Naive thymus-derived CD4-positive, alpha-beta T cell (primary cell): ENCODE data around the gene LAMB1. TPM values are rescaled to one million over a fixed set of nuclear protein-coding genes. Genes with fewer than 3 reads are reported as not detected.
A peak's percentile ranks its signal among the peaks of the same experiment; 100 is the strongest.

ENCODE experiments used
- ATAC-seq: fragments of 150-1000 bp; cut with Tn5 transposase; 2 replicates; pipeline ENCODE4 v1.10.0; 2021; ENCODE audit warnings: mild to moderate bottlenecking, moderate library complexity
- CTCF ChIA-PET: fragments of 350-600 bp; sonication (Branson Sonifier 250); formaldehyde crosslinking; loops from one replicate; lab custom pipeline; 2021; ENCODE audit warnings: antibody characterized with exemption; lab: Charles Lee
- POLR2A ChIA-PET: fragments of 350-600 bp; sonication (Branson Sonifier 250); formaldehyde crosslinking; loops from one replicate; lab custom pipeline; 2021; ENCODE audit warnings: antibody characterized with exemption, inconsistent platforms; lab: Charles Lee
- DNase-seq, 9 donors: peaks; one replicate each; pipeline versions ENCODE4 v3.0.0 to v3.0.0-alpha.2; 2020 to 2022; ENCODE audit warnings: mixed read lengths in 1 of 9
- H3K27ac ChIP-seq: one replicate; pipeline ENCODE4 v1.7.0; 2013; ENCODE audit warnings: mild to moderate bottlenecking, low read depth, low read length, moderate library complexity
- H3K27me3 ChIP-seq, 2 donors: one replicate each; pipeline ENCODE4 v1.7.0; 2013; ENCODE audit warnings: low read length in 2 of 2, mild to moderate bottlenecking in 2 of 2, moderate library complexity in 2 of 2; ENCODE audit not compliant: control insufficient read depth in 2 of 2, insufficient read depth in 2 of 2
- H3K36me3 ChIP-seq, 3 experiments: 1 replicate in 2 of 3; 2 replicates in 1 of 3; pipeline ENCODE4 v1.7.0; 2013; ENCODE audit warnings: low read length in 3 of 3, mild to moderate bottlenecking in 3 of 3, moderate library complexity in 1 of 3; ENCODE audit not compliant: insufficient read depth in 3 of 3, control insufficient read depth in 2 of 3
- H3K4me1 ChIP-seq, 2 donors: one replicate each; pipeline ENCODE4 v1.7.0; 2013; ENCODE audit warnings: low read length in 2 of 2, mild to moderate bottlenecking in 2 of 2, moderate library complexity in 1 of 2; ENCODE audit not compliant: control insufficient read depth in 2 of 2, insufficient read depth in 2 of 2
- H3K4me3 ChIP-seq: 2 replicates; pipeline ENCODE4 v1.7.0; 2013; ENCODE audit warnings: mild to moderate bottlenecking, low read length
- H3K9me3 ChIP-seq, 3 experiments: 1 replicate in 2 of 3; 2 replicates in 1 of 3; pipeline ENCODE4 v1.7.0; 2013; ENCODE audit warnings: low read length in 3 of 3; ENCODE audit not compliant: control insufficient read depth in 2 of 3
- H3K27ac Mint-ChIP-seq, 9 donors: one replicate each; pipeline ENCODE4 v1.8.0; 2020 to 2022; ENCODE audit warnings: mixed read lengths in 9 of 9, mild to moderate bottlenecking in 8 of 9, moderate library complexity in 5 of 9, inconsistent platforms in 2 of 9
- H3K27me3 Mint-ChIP-seq, 5 donors: one replicate each; pipeline ENCODE4 v1.8.0; 2021 to 2022; ENCODE audit warnings: mixed read lengths in 5 of 5, mild to moderate bottlenecking in 1 of 5
- H3K36me3 Mint-ChIP-seq, 5 donors: one replicate each; pipeline ENCODE4 v1.8.0; 2020 to 2022; ENCODE audit warnings: mixed read lengths in 5 of 5, mild to moderate bottlenecking in 3 of 5, inconsistent platforms in 1 of 5
- H3K4me1 Mint-ChIP-seq, 7 donors: one replicate each; pipeline ENCODE4 v1.8.0; 2020 to 2022; ENCODE audit warnings: mixed read lengths in 7 of 7, mild to moderate bottlenecking in 3 of 7, inconsistent platforms in 1 of 7
- H3K4me3 Mint-ChIP-seq, 10 donors: one replicate each; pipeline ENCODE4 v1.8.0; 2020 to 2022; ENCODE audit warnings: mild to moderate bottlenecking in 10 of 10, mixed read lengths in 10 of 10, moderate library complexity in 6 of 10, inconsistent platforms in 2 of 10
- H3K9me3 Mint-ChIP-seq, 11 donors: one replicate each; pipeline ENCODE4 v1.8.0; 2020 to 2022; ENCODE audit warnings: mixed read lengths in 11 of 11, mild to moderate bottlenecking in 4 of 11, inconsistent platforms in 1 of 11, moderate library complexity in 1 of 11
- intact Hi-C, 2 donors: fragments of 100-400 bp; cut with micrococcal nuclease; formaldehyde crosslinking; loops; one replicate each; pipeline ENCODE4 v1.15.1; 2023
- polyA plus RNA-seq, 2 donors: library from polyadenylated mRNA; unstranded; fragments of 300-500 nt; fragmentation: Illumina TruSeq; gene quantifications; one replicate each; pipeline ENCODE4 v1.2.3, GENCODE V29; 2021
- total RNA-seq, 6 experiments: library from RNA in 5 of 6; stranded (reverse) in 5 of 6; gene quantifications; 1 replicate in 5 of 6; 2 replicates in 1 of 6; pipeline ENCODE4 v1.2.3 and lab custom pipeline; 2021 to 2026

The LAMB1 gene
- total and polyA plus RNA-seq, 7 experiments from 2014 or later = 0.65 to 0.82 TPM; not detected in 5

DNA sequence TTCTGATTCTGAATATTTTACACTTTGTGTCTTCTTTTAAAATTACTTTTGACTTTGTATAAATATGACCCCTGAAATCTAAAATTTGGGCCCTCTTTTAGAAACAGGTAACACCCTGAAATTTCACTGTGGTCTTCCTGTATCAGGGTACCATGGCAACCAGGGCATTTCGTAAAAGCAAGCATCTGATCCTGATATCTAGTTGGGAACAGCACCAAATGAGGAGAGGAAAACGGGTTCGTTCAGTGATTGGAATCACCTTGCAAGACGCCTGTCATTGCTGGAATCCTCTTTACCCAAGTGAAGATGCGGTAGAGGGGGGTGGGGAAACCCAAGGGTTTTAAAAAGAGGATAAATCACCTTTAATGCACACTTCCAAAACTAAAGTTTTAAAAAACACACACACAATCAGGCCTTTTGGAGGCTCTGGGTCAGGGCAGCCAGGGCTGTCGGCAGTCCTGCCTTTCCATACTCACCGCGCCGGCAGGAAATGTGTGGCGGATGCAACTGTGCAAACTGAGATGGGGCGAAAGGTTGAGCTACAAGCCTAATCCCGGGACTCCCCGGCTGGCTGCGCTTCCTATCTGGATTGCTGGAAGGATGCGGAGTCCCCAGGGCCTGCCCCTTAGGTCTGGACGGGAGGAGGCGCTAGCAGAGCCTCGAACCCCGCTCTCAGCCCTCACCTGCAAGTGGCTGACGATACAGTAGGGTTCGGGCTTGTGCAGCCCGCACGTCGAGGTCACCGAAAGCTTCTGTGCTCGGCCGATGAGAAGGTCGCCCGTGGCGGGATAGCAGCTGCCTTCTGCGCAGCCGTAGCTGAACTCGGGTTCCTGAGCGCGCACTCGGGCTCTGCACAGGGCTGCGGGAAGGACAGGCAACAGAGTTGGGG lies 1.8 kb downstream of the LAMB1 start:
- intact Hi-C loops = no loop called here
- DNase-seq = no peak
- Mint-ChIP-seq H3K4me3 (peak overlapping the region; percentile 38 to 89 (median 79)), H3K27ac (no peak overlapping the region), H3K4me1 (peaks cover 12 to 33% (median 24%) of the 10 kb centered on the region in 7 donors), H3K36me3 (peaks cover 0 to 5% (median 0%) of the 10 kb centered on the region in 5 donors), H3K9me3 (peaks cover 0 to 3% (median 0%) of the 10 kb centered on the region in 11 donors), H3K27me3 (peaks cover 43 to 84% (median 52%) of the 10 kb centered on the region in 5 donors)
- Histone ChIP-seq H3K27me3 (peaks cover 0 to 13% of the 10 kb centered on the region in 2 donors), H3K4me3 (peak overlapping the region; percentile 20), H3K36me3 (no peaks in the 10 kb centered on the region), H3K27ac (no peak overlapping the region), H3K9me3 (no peaks in the 10 kb centered on the region), H3K4me1 (peaks cover 0 to 3% of the 10 kb centered on the region in 2 donors)
- ATAC-seq = no peak
- CTCF ChIA-PET = no interaction called here
- POLR2A ChIA-PET = no interaction called here

DNA sequence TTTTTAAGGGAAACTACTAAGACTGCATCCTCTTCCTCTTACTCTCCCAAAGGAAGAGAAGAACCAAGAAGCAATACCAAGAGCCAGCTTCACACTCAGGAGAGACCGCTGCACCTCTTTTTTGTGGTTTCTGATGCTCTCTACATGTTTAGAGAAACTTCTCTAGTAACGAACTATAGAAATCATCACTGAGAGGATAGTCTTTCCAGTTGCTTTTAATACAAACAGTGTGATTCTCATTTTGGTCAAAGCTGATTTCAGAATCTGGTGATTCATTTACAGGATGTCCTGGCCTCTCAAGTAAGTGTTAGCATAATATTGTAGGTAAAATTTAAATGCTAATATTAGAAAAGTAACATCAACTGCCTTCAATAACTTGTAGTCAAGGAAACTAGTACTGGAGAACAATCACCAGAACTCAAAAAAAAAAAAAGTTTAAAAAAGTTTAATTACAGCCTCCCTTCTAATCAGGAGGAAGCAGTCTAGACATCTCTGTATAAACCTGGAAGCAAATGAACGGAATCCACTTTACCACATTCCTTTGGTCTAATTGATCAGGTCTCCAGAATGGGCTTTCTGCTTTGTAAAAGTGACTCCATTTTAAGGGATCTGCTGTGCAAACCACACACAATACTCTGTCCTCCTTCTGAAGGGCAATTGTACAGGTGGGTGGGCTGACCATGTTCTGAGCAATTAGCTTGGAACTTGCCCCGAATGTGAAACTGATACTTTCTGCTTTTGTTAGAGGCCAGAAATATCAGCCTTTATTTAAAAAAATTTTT lies 3.0 kb downstream of the LAMB1 start:
- H3K27me3 ChIP-seq = peaks cover 0 to 13% of the 10 kb centered on the region in 2 donors
- DNase-seq (no peak), ATAC-seq (no peak)
- no peaks in the 10 kb centered on the region for H3K36me3 ChIP-seq
- Mint-ChIP-seq H3K4me3 (no peak overlapping the region), H3K4me1 (peaks cover 12 to 31% (median 21%) of the 10 kb centered on the region in 7 donors), H3K36me3 (peaks cover 0 to 5% (median 0%) of the 10 kb centered on the region in 5 donors), H3K9me3 (peaks cover 0 to 2% (median 0%) of the 10 kb centered on the region in 11 donors), H3K27me3 (peaks cover 46 to 85% (median 55%) of the 10 kb centered on the region in 5 donors), H3K27ac (no peak overlapping the region)
- H3K4me1 ChIP-seq = peaks cover 0 to 3% of the 10 kb centered on the region in 2 donors
- H3K9me3 ChIP-seq = no peaks in the 10 kb centered on the region
- ChIA-PET POLR2A (no interaction called here), CTCF (no interaction called here)
- intact Hi-C loops = no loop called here
- no peak overlapping the region for H3K27ac ChIP-seq
- H3K4me3 ChIP-seq = no peak overlapping the region

DNA sequence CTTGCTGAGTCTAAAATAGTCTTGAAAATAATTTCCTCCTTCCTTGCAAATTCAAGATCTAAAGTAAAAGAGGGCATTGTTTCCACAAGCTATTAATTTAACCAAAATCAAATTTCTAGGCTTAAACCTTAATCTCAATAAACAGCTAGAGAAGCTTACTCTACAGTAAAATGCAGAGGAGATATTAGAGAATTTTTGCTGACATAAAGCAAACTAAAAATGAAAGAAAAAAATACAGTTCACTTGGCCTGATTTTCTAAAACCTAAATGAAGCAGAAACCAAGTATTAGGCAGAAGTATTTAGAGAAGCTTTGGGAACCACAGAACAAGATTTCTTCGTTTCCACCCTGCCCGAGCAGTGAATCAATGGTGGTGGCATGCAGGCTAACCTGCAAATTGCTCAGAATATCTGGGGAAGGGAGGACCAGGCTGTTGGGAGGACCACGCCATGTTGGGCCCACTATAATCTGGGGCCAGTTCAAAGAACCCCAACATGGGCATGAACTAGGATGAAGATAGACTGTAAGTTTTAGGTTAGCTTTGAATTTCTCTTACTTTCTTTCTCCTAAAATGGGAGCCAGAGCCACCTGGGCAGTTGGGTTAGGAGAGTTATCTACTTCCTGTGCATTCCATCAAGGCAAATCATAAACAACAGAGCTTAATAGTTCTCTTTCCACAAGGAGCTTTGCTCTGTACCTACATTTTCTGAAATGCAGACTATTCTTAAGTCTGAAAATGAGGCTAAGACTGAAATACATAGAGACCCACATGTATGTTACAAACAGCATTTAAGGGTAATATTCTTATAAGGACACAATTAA lies 4.1 kb downstream of the LAMB1 start:
- Mint-ChIP-seq H3K36me3 (peaks cover 0 to 2% (median 0%) of the 10 kb centered on the region in 5 donors), H3K27ac (no peak overlapping the region), H3K9me3 (no peaks in the 10 kb centered on the region), H3K27me3 (peaks cover 39 to 83% (median 53%) of the 10 kb centered on the region in 5 donors), H3K4me3 (no peak overlapping the region), H3K4me1 (peaks cover 8 to 24% (median 14%) of the 10 kb centered on the region in 7 donors)
- DNase-seq (no peak), ATAC-seq (no peak)
- Histone ChIP-seq H3K27me3 (peaks cover 0 to 4% of the 10 kb centered on the region in 2 donors), H3K27ac (no peak overlapping the region), H3K36me3 (no peaks in the 10 kb centered on the region), H3K9me3 (no peaks in the 10 kb centered on the region), H3K4me1 (peaks cover 0 to 3% of the 10 kb centered on the region in 2 donors), H3K4me3 (no peak overlapping the region)
- intact Hi-C loops = no loop called here
- POLR2A ChIA-PET = no interaction called here
- CTCF ChIA-PET = no interaction called here

DNA sequence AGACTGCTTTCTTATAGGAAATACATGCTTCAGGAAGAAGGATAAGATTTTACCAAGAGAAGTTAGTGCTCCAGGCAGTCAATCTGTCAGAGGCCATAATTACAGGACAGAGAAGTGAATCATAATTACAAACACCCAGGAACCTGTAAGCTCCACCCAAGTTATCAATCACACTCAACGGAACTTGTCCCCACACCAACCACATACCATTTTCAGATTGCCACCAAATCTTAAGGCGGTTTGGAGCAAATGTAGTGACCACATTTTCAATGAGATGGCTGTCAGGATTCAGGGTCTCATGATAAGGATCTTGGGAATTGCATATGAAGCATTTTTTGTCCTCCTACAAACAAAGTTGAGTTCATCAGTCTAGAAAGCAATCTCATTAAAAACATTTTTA lies 4.8 kb downstream of the LAMB1 start:
- no peak overlapping the region for H3K27ac Mint-ChIP-seq
- H3K4me3 Mint-ChIP-seq = no peak overlapping the region
- no peak for ATAC-seq
- H3K27ac ChIP-seq = no peak overlapping the region
- no peaks in the 10 kb centered on the region for H3K36me3 ChIP-seq
- intact Hi-C loops = no loop called here
- no peak overlapping the region for H3K4me3 ChIP-seq
- H3K4me1 Mint-ChIP-seq = peaks cover 5 to 18% (median 11%) of the 10 kb centered on the region in 7 donors
- peaks cover 37 to 83% (median 53%) of the 10 kb centered on the region in 5 donors for H3K27me3 Mint-ChIP-seq
- H3K36me3 Mint-ChIP-seq = peaks cover 0 to 2% (median 0%) of the 10 kb centered on the region in 5 donors
- POLR2A ChIA-PET = no interaction called here
- no peaks in the 10 kb centered on the region for H3K9me3 Mint-ChIP-seq
- H3K9me3 ChIP-seq = no peaks in the 10 kb centered on the region
- peaks cover 0 to 3% of the 10 kb centered on the region in 2 donors for H3K4me1 ChIP-seq
- DNase-seq = no peak
- CTCF ChIA-PET = no interaction called here
- peaks cover 0 to 4% of the 10 kb centered on the region in 2 donors for H3K27me3 ChIP-seq

DNA sequence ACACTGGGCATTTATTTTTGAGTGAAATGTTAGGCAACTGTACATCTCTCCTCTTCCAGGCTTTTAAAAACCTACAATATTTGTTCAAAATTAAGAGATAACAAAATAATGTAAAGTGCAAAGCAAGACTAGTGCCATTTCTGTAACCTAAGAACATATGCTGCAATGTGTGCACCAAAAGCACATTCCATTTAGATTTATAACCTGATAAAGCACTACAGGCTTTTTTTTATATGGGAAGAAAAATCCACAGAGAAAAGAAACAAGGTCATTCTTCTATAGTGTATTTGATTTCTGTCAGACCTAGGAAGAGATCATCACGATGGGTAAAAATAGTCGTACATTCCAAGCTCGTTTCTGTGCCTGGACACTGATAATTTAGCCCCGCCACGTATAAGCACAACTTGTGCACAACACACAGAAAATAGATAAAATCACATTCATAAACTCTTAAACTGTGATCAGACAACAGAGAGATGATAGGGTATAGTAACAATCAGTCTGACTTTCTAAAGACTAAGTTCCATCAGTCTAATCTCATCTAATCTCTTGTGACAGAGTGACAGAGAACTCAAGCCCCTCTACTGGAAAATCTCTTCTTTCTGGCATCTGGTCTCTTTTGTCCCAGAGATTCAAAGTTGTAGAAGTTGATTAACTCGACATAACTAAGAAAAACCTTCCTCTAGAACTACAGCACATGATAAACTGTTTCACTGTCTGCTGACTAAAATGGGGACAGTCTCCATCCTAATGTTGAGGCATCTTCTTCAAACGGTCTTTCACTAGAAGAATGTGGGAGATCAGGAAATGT lies 6.7 kb downstream of the LAMB1 start:
- ATAC-seq = no peak
- no peaks in the 10 kb centered on the region for H3K9me3 Mint-ChIP-seq

More for the DNA sequence above, 6.7 kb downstream of the LAMB1 start:
- H3K27me3 ChIP-seq = peaks cover 0 to 4% of the 10 kb centered on the region in 2 donors
- no peak overlapping the region for H3K27ac ChIP-seq
- H3K4me1 ChIP-seq = peaks cover 0 to under 1% of the 10 kb centered on the region in 2 donors
- Mint-ChIP-seq H3K27ac (no peak overlapping the region), H3K4me3 (no peak overlapping the region), H3K36me3 (peaks cover 0 to 4% (median 0%) of the 10 kb centered on the region in 5 donors), H3K4me1 (peaks cover 0 to 7% (median under 1%) of the 10 kb centered on the region in 7 donors), H3K27me3 (peaks cover 31 to 72% (median 47%) of the 10 kb centered on the region in 5 donors)
- no peak for DNase-seq
- ChIA-PET POLR2A (interaction anchor here (0.5 kb wide), 1 partner anchor 870 kb away, joined by 4 read pairs; no protein-coding TSS in a partner anchor), CTCF (no interaction called here)
- intact Hi-C loops = no loop called here
- no peaks in the 10 kb centered on the region for H3K9me3 ChIP-seq
- no peaks in the 10 kb centered on the region for H3K36me3 ChIP-seq
- H3K4me3 ChIP-seq = no peak overlapping the region
